COLO668 (cell line): Measurements from ENCODE around the gene TSPAN4.

Experiments
- DNase-seq: peaks from one replicate; lab custom pipeline; 2025; ENCODE audit not compliant: unreplicated experiment; lab: John Stamatoyannopoulos, UW

Gene TSPAN4, protein sequence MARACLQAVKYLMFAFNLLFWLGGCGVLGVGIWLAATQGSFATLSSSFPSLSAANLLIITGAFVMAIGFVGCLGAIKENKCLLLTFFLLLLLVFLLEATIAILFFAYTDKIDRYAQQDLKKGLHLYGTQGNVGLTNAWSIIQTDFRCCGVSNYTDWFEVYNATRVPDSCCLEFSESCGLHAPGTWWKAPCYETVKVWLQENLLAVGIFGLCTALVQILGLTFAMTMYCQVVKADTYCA

DNA sequence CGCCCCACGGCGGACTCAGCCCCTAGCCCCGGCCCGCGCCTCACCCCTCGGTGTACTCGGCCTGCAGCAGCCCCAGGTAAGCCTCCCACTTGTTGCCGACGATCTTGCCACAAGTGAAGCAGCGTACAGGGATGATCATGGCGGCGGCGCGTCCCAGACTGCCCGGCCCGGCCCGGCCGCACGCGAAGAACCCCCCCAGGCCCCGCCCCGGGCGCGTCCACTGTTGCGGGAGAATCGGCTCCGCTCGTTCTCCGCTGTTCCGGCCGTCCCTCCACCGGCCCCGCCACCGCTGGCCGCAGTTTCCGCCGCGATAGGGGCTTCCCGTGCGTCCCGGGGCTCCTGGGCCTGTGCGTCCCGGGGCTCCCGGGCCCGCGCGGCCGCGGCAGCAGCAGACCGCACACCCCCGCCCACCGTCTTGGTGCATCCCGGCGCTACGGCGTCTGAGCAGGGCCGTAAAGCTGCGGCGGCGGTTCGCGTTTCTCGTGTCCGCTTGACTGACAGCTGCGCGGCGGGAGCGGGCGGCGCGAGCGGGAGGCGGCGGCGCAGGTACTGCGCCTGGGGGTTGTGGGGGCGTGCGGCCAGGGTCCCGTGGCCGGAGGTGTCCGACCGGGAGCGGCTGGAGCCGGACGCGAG lies at the start of gene TSPAN4, which contains the start of gene POLR2L:
Gene TSPAN4, plus strand, starts transcription at position 483 of the 633 bp plus-strand sequence. CDS start 7,453 bp downstream, outside the sequence.
Gene POLR2L, minus strand, starts transcription at position 160 of the 633 bp plus-strand sequence. Its CDS starts 21 bp downstream, at position 139.
- DNase-seq, result peak; percentile 77

GRCh38 chr11:792873-793272 lies 49.8 kb upstream of the TSPAN4 start:
- peak; percentile 39 for DNase-seq

DNA sequence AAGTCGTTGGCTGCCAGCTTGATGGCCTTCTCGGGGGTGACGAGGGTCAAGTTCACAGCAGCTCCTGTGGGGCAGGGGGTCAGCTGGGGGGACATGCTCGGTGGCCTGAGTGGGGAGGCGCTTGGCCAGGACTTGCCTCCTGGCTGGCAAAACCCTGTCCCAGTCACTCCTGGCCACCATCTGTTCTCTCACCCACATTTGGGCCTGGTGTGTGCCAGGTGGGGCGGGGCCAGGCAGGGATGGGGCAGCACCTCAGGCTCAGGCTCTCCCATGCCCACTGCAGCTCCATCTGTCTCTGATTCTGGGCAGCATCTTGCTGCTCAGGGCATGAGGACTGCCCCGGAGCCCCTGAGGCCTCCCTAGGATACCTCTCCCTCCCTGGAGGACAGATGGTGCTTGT lies 49.1 kb upstream of the TSPAN4 start:
- no peak for DNase-seq

DNA sequence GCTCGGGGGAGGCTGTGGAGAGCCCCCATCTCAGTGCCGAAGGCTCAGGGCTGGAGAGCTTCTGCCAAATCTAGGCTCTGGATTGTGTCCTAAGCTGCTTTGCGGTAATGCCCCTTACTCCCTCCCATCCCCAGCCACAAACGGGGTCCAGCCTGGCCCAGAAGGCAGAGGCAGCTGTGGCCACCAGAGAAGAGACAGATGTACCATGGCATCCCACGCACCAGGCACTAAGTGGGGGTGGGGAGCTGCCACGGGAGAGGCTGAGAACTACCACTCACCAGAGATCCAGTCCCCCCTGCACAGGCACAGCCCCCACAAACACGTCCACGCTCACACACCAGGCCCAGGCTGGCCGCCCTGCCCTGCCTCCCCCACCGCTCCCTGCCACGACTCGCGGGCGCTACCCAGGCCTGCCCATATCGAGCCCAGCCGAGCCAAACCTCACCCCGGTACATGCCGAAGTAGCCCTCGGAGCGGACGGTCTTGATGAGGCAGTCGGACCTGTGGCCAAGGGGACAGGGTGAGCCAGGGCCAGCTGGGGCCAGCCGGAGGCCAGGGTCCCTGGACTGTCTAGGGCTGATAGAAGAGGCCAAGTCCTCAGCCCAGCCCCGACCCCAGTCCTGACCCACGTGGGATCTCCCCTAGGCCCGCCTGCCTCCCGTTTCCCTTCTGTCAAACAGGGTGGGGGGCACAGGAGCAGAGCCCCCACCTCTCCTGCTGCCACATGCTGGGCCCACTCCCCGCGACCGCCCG lies 48.5 kb upstream of the TSPAN4 start:
- DNase-seq, result no peak

DNA sequence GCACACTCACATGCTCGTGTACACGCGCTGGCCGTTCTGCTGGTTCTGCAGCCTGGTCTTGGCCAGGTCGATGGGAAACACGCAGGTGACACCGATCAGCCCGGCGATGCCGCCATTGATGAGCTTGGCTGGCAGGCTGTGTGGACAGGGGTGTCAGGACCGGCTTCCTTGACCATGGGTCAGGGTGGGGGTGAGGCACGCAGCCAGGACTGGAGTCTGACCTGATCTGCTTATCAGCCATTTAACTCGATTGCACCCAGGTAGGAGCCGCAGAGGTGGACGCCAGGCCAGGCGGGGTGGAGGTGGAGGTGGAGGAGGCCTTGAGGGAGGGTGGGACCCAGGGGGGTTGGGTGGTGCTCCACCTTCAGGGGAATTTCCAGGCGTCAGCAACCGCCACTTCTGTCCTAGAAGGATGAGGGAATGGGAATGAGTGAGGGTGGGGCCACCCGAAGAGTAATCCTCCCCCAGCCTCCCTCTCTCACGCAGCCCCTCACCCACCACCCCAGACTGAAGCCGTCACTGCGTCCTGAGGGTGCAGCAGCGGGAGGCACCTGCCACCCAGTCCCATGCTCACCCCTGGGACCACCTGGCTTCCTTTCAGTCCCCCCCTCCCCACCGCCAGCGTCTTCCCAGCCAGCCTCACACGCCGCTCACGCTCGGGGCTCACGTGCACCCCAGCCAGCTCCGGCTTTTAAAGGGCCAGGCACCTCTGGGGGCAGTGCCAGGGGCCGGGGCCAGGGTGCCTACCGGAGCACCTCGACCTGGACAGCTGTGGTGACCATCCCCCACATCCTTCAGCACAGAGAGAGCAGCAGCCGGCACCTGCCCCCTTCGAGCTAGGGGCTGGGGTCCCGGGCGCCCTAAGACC lies 47.7 kb upstream of the TSPAN4 start:
- peak; percentile 5 for DNase-seq

- peak; percentile 54 for DNase-seq
Measured at GRCh38 chr11:795634-796564, 46.8 kb upstream of the TSPAN4 start.

DNA sequence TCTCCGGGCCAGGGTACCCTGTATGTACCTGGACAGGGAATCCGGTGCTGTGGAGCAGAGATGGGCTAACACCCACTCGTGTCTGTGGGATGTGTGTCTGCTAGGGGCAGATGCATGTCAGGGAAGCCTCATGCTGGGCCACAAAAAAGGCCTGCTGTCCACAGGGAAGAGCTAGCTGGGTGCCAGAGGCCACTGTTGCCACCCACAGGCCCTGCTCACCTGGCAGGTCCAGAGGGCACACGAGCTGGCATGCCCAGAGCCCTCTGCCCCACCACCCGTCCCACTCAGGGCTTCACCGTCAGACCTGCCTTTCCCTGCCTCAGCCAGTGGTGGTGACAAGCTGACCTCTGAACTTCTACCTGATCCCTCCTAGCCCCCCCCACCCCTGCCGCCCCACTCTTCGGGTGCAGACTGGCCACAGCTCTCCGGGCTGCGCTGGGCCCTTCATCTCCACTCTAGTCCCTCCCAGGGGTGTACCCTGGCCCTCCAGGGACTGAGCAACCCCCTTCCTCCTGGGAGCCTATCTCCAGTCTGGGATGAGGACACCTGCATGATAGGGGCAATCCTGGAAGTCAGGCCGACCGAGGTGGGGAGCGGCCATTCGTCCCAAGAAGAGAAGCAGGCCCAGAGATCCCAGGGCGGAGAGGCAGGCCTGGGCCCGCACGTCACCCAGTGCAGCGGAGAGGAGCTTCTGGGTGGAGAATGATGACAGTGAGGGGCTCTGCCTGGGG lies 45.9 kb upstream of the TSPAN4 start:
- DNase-seq, result no peak

DNA sequence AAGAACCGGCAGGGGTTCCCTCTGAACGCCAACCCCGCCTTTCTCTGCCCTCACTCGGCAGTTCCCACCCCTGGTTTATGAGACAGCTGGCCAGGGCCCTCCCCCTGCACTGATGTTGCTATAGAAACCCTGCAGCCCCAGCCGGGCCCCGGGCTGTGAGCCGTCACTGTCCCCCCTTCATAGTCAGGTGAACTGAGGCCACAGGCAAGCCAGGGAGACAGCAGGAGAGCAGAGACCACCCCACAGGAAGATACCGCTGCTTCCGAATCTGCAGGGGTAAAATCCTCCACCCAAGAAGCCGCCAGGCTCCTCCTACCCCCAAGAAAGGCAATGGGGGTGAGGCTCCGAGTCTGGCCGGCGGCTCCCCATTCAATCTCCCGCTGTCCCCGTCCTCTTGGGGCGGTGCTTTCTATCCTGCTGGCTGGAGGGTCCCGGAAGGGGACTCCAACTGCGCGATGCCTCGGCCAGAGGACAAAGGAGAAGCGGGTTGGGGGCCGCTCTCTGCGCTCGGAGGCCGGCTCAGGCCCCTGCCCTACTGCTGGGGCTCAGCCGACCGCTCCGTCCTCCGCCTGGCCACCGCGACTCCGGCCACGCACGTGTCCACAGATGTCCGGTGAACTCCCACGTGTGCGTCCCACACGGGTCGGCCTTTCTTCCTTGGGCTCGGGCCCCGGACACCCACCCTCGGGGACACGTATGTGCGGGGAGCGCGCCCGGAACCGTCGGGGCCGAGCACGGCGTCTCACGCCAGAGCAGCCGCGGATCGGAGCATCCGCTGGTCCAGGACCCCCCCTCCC lies 45.2 kb upstream of the TSPAN4 start:
- peak; percentile 63 for DNase-seq

DNA sequence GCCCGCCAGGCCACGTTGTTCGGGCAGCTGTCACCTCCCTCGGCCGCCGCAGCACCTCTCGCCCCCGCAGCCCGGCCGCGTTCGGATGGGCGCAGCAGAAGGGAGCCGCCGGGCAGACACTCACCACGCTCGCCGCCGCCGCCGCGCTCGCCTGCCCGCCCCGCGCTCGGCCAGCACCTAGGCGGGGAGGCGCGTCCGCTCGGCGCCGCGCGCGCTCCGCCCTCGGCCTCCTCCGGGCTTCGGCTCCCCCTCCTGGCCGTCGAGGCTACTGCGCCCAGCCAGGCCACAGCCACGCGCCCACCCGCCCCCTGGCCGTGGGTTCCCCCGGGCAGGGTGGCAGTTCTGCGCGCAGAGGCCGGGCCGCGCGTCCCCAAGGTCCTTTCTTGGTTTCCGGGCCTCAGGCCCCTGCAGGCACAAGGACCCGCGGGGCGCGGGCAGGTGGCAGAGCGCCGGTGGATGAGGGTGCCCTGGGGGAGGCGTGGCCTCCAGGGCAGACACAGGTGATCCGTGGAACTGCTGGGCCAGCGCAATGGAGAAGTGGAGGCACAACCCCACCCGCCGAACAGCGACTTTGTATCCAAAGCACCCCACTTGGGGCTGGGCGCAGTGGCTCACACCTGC lies 44.4 kb upstream of the TSPAN4 start, which contains the start of gene SLC25A22:
Gene SLC25A22, minus strand, starts transcription at position 189 of the 621 bp plus-strand sequence. CDS start 3,275 bp downstream, outside the sequence.
- DNase-seq, result peak; percentile 72

- no peak for DNase-seq
Measured at GRCh38 chr11:799641-800316, 42.9 kb upstream of the TSPAN4 start.

- DNase-seq, result no peak
Measured at GRCh38 chr11:800473-800872, 42.2 kb upstream of the TSPAN4 start.

DNA sequence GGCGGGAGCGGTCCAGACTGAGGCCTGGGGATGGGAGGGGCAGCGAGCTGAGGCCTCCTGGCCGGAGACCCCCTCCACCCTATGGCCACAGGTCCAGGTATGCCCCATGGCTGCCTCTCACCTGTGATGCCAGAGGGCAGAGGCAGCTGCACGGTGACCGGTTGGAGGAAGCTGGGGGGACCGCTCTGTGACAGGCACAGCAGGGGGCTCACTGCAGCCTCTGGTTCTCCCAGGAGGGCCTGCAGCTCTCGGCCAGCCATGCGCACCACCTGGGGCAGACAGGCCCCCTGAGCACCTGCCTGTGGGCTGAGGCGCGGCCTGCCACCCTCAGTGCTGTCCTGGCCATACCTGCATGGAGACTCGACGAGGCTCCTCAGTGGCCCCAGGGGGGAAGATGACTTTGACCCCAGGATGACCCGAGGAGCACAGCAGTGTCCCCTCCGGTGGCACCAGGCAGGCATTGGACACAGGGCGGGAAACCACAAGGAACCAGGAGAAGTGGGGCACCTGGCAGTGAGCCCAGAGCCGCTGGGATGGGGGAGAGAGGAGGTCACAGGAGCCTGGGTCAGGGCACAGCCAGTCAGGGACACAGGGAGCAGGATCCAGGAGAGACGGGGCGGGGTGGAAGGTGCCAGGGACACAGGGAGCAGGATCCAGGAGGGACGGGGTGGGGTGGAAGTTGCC lies 41.4 kb upstream of the TSPAN4 start:
- no peak for DNase-seq

GRCh38 chr11:802018-802617 lies 40.5 kb upstream of the TSPAN4 start:
- DNase-seq, result no peak

DNA sequence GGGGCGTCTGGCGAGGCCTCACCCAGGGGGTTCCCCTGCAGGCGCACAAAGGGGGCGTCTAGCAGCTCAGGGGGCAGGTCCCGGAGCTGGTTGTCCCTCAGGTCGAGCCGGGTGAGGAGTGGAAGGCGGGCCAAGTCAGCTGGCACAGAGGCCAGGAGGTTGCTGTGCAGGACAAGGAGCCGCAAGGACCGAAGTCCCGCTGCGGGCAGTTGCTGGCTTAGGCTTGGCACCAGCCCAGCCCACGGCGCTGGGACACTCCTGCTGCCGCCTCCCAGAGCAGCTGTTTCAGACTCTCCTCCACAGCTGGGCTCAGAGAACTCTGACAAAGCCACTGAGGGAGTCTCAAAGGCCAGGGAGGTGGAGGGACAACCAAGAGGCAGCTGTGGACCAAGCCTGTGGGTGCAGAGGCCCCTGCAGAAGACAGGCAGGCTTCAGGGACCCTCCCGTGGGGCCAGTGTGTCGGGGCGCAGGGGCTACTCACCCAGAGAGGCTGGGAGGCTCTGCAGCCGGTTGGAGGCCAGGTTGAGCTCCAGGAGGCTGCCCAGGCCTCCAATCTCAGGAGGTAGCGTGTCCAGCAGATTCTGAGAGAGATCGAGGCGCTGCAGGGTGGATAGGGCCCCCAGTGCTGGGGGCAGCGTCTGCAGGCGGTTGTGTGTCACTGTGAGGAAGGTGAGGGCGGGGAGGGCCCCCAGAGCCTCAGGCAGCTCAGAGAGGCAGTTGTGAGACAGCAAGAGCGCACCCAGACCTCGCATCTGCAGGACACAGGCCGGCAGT lies 39.8 kb upstream of the TSPAN4 start:
- DNase-seq, result peak; percentile 11

DNA sequence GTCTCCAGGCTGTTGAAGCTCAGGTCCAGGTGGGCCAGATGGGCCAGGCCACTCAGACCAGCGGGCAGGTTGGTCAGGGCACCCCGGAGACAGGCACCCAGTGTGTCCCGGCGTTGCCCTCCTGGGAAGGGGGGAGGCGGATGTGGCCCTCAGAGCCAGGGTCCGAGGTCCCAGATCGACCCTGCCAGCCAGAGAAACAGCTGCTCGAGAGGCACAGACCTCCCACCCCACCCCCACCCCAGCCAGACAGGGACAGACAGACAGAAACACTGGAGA lies 39.2 kb upstream of the TSPAN4 start:
- DNase-seq, result no peak
